GM12878 (cell line): ENCODE results near the gene MXRA8. TPM values are rescaled to one million over a fixed set of nuclear protein-coding genes. Genes with fewer than 3 reads are reported as not detected.

Experiments
- ATAC-seq: fragments of 200-7000 bp; cut with Tn5 transposase; 3 replicates; pipeline ENCODE4 v1.9.1; 2020; ENCODE audit warnings: mild to moderate bottlenecking, moderate library complexity
- BruUV-seq: library from RNA; stranded (reverse); fragments of 400-500 nt; replicated peaks from 2 replicates; lab custom pipeline; 2021; lab: Mats Ljungman, UMichigan
- CTCF ChIA-PET: fragments of 300-600 bp; sonication (Branson Sonifier 250); formaldehyde crosslinking; extraction: SDS; loops from one replicate; lab custom pipeline; 2021; ENCODE audit warnings: inconsistent platforms; lab: Yijun Ruan, JAX
- POLR2A ChIA-PET: fragments of 350-600 bp; formaldehyde crosslinking; extraction: SDS; loops from one replicate; lab custom pipeline; 2021; ENCODE audit warnings: inconsistent platforms; lab: Charles Lee
- RAD21 ChIA-PET: fragments of 300-600 bp; sonication (Branson Sonifier 250); formaldehyde crosslinking; loops from one replicate; lab custom pipeline; 2023; ENCODE audit warnings: antibody characterized with exemption; ENCODE audit not compliant: unreplicated experiment; lab: Charles Lee
- SMC1A ChIA-PET: fragments of 300-600 bp; sonication (Branson Sonifier 250); formaldehyde crosslinking; loops from one replicate; lab custom pipeline; 2023; ENCODE audit not compliant: unreplicated experiment, uncharacterized antibody; lab: Charles Lee
- DNase-seq: peaks from one replicate; pipeline ENCODE4 v3.0.0-alpha.2; 2011; ENCODE audit warnings: low read depth, low spot score
- FAIRE-seq: peaks from 3 replicates; lab custom pipeline; 2011; peaks lifted over from hg19 to GRCh38; lab: Jason Lieb, UNC
- H2AFZ ChIP-seq: 2 replicates; pipeline ENCODE4 v1.6.0; 2011; ENCODE audit warnings: low read depth, low read length, control low read depth; ENCODE audit not compliant: control insufficient read depth
- H3K27ac ChIP-seq: 2 replicates; pipeline ENCODE4 v1.5.1; 2011; ENCODE audit warnings: control low read depth; ENCODE audit not compliant: control insufficient read depth, insufficient read depth
- H3K27me3 ChIP-seq, 2 experiments: replicated peaks in 1 of 2; 2 replicates each; pipeline versions ENCODE4 v1.6.0 to v1.6.1; 2011; ENCODE audit warnings: low read length in 1 of 2; ENCODE audit not compliant: control insufficient read depth in 2 of 2, insufficient read depth in 2 of 2
- H3K36me3 ChIP-seq, 2 experiments: 2 replicates each; pipeline ENCODE4 v1.5.1; 2011; ENCODE audit warnings: low read length in 1 of 2; ENCODE audit not compliant: control insufficient read depth in 2 of 2, insufficient read depth in 2 of 2
- H3K4me1 ChIP-seq: 2 replicates; pipeline ENCODE4 v1.6.1; 2011; ENCODE audit warnings: mild to moderate bottlenecking, low read length, moderate library complexity, mixed read lengths; ENCODE audit not compliant: control insufficient read depth, insufficient read depth
- H3K4me2 ChIP-seq: 2 replicates; pipeline ENCODE4 v1.6.0; 2011; ENCODE audit warnings: control low read depth; ENCODE audit not compliant: control insufficient read depth, insufficient read depth
- H3K4me3 ChIP-seq: fragments of 200-600 bp; sonication (generic); 2 replicates; pipeline ENCODE4 v1.5.1; 2016
- H3K79me2 ChIP-seq: 2 replicates; pipeline ENCODE4 v1.6.0; 2011; ENCODE audit warnings: low read length; ENCODE audit not compliant: control insufficient read depth, insufficient read depth
- H3K9ac ChIP-seq: 2 replicates; pipeline ENCODE4 v1.8.0; 2011; ENCODE audit warnings: low read length, control low read depth, mixed read lengths; ENCODE audit not compliant: control insufficient read depth, insufficient read depth
- H3K9me3 ChIP-seq: replicated peaks from 3 replicates; pipeline ENCODE4 v1.5.1; 2011; ENCODE audit warnings: mild to moderate bottlenecking, low read length; ENCODE audit not compliant: control insufficient read depth, insufficient read depth
- H4K20me1 ChIP-seq: 2 replicates; pipeline ENCODE4 v1.6.0; 2011; ENCODE audit not compliant: control insufficient read depth, insufficient read depth
- ASH2L ChIP-seq: fragments of 300-600, 200-600 bp; sonication (generic); IDR thresholded peaks from 2 replicates; pipeline ENCODE4 v1.6.1; 2017; ENCODE audit warnings: low read depth, mild to moderate bottlenecking, borderline replicate concordance
- CHD4 ChIP-seq: fragments of 200-600 bp; sonication (generic); IDR thresholded peaks from 2 replicates; pipeline ENCODE4 v1.6.1; 2016; ENCODE audit warnings: mild to moderate bottlenecking
- CREB1 ChIP-seq: IDR thresholded peaks from 2 replicates; pipeline ENCODE4 v1.6.1; 2012; ENCODE audit warnings: low read depth, mild to moderate bottlenecking, inconsistent platforms
- E2F4 ChIP-seq: IDR thresholded peaks from 2 replicates; pipeline ENCODE4 v1.6.1; 2012; ENCODE audit warnings: low read depth, low read length, improper control_type of control experiment
- EGR1 ChIP-seq, 2 experiments: IDR thresholded peaks; 1 replicate in 1 of 2; 2 replicates in 1 of 2; pipeline ENCODE4 v1.6.1; 2011 to 2012; ENCODE audit warnings: low read depth in 2 of 2, low read length in 2 of 2, borderline replicate concordance in 1 of 2, mild to moderate bottlenecking in 1 of 2, moderate library complexity in 1 of 2
- PBX3 ChIP-seq: IDR thresholded peaks from 2 replicates; pipeline ENCODE4 v1.6.1; 2011; ENCODE audit warnings: mild to moderate bottlenecking, low read depth, low read length, moderate library complexity; ENCODE audit not compliant: insufficient replicate concordance
- POLR2A ChIP-seq: IDR thresholded peaks from 2 replicates; pipeline ENCODE4 v1.6.1; 2011; ENCODE audit warnings: low read depth, mild to moderate bottlenecking, low read length
- RCOR1 ChIP-seq: conservative IDR thresholded peaks from 2 replicates; pipeline ENCODE4 v1.6.1; 2012; ENCODE audit warnings: low read depth, low read length, improper control_type of control experiment
- SMC3 ChIP-seq: IDR thresholded peaks from 2 replicates; pipeline ENCODE4 v1.6.1; 2011; ENCODE audit warnings: low read length, improper control_type of control experiment, borderline replicate concordance
- ZBTB40 ChIP-seq: fragments of 450-650 bp; IDR thresholded peaks from 2 replicates; pipeline ENCODE4 v1.6.1; 2016; ENCODE audit warnings: mild to moderate bottlenecking, moderate library complexity, borderline replicate concordance
- ZNF592 ChIP-seq: fragments of 450-650 bp; IDR thresholded peaks from 2 replicates; pipeline ENCODE4 v1.6.1; 2017; ENCODE audit warnings: mild to moderate bottlenecking, moderate library complexity
- WGBS: methylation state at CpG from one replicate; pipeline ENCODE4 v1.1.6; 2016; ENCODE audit warnings: low lambda C conversion rate; ENCODE audit not compliant: insufficient replicate concordance, insufficient coverage; ENCODE audit errors: missing lambda C conversion rate; 5-methylcytosine and 5-hydroxymethylcytosine counted together
- in situ Hi-C: fragments of 300-500 bp; cut with MboI; formaldehyde crosslinking; loops from 9 replicates; pipeline ENCODE4 v1.14.3; 2018; ENCODE audit warnings: mixed read lengths
- intact Hi-C: fragments of 100-400 bp; cut with micrococcal nuclease; formaldehyde crosslinking; loops from one replicate; pipeline ENCODE4 v1.14.2; 2022; ENCODE audit not compliant: unreplicated experiment
- polyA plus RNA-seq, 11 experiments: library from polyadenylated mRNA; depleted of rRNA in 4 of 11; unstranded in 6 of 11; stranded (reverse) in 5 of 11; fragments of >200 nt; fragmentation: Nextera tagmentation in 4 of 11; fragmentation: Illumina TruSeq in 1 of 11; extraction: Ambion mirVana in 4 of 11; extraction: Trizol in 1 of 11; gene quantifications; 1 replicate in 1 of 11; 2 replicates in 10 of 11; pipeline versions ENCODE4 v1.2.1 to v1.2.3, GENCODE V29; 2011 to 2016; ENCODE audit warnings: inconsistent platforms in 2 of 11, missing spikeins in 2 of 11, low read depth in 1 of 11
- total RNA-seq, 4 experiments: library from RNA; depleted of rRNA in 3 of 4; stranded (reverse); fragments of >200 nt in 3 of 4; fragmentation: Illumina TruSeq in 1 of 4; extraction: Trizol in 1 of 4; gene quantifications; 2 replicates each; pipeline versions ENCODE4 v1.2.1 to v1.2.3, GENCODE V29; 2013 to 2021

The MXRA8 gene
- total and polyA plus RNA-seq, 10 of the 15 experiments (the other 5 are each of a cell fraction or from before 2014, with no cell fraction given), result 0.11 to 0.54 (median 0.21) TPM; not detected in 6

- H3K36me3 ChIP-seq, result peaks cover 0 to 5% of the 10 kb centered on the region in 2 experiments
- H3K4me2 ChIP-seq, result no peak overlapping the region
- in situ Hi-C loops, result no loop called here
- no peak overlapping the region for H3K27ac ChIP-seq
- H3K9ac ChIP-seq, result no peak overlapping the region
- ChIA-PET CTCF (no interaction called here), POLR2A (no interaction called here), RAD21 (no interaction called here), SMC1A (no interaction called here)
- no peaks in the 10 kb centered on the region for H4K20me1 ChIP-seq
- no peaks in the 10 kb centered on the region for H3K4me1 ChIP-seq
- H3K27me3 ChIP-seq, result no peaks in the 10 kb centered on the region
- H2AFZ ChIP-seq, result no peak overlapping the region
- intact Hi-C loops, result no loop called here
- no peaks in the 10 kb centered on the region for H3K9me3 ChIP-seq
- no peak for FAIRE-seq
- BruUV-seq, result no TSS peak
- 95% methylated on average over 23 of the region's 23 CpGs for WGBS
- ATAC-seq, result no peak
- no peak for DNase-seq
- H3K79me2 ChIP-seq, result no peaks in the 10 kb centered on the region
- no peak overlapping the region for H3K4me3 ChIP-seq
- TF ChIP-seq CREB1, result no peak
- no peak for TF ChIP-seq CHD4
- TF ChIP-seq SMC3, result no peak
- no peak for TF ChIP-seq E2F4
- TF ChIP-seq ASH2L, result no peak
- no peak for TF ChIP-seq RCOR1
- no peak for TF ChIP-seq EGR1 (IDR thresholded peaks at IDR 0.05; ENCODE audit: borderline replicate concordance in 1 of 2, low read depth in 2 of 2, low read length in 2 of 2)
- TF ChIP-seq ZNF592, result no peak
- no peak for TF ChIP-seq POLR2A
- TF ChIP-seq PBX3, result no peak
- TF ChIP-seq ZBTB40, result no peak
Measured at GRCh38 chr1:1340185-1340584, 18.2 kb downstream of the MXRA8 start.
